ENCODE measurements around the gene CDH26. TPM values are rescaled to one million over a fixed set of nuclear protein-coding genes. Genes with fewer than 3 reads are reported as not detected.

CDH26 gene
- total and polyA plus RNA-seq, 9 of the 15 experiments (the other 6 are each of a cell fraction or from before 2014, with no cell fraction given) = 0.07 to 0.13 (median 0.10) TPM; not detected in 4

GRCh38 chr20:60022849-60023248 lies 64.6 kb downstream of the CDH26 start:
- H4K20me1 ChIP-seq (replicated peaks; ENCODE audit: control insufficient read depth, insufficient read depth, low read length) = no peaks in the 10 kb centered on the region
- H3K9ac ChIP-seq (ENCODE audit: insufficient read depth in 1 of 2, low read depth in 2 of 2, low read length in 2 of 2) = no peak overlapping the region
- no peak for ATAC-seq
- BruUV-seq (replicated peaks) = no TSS peak
- intact Hi-C loops (cut with micrococcal nuclease) (no loop called here), in situ Hi-C loops (cut with MboI) (no loop called here)
- no peaks in the 10 kb centered on the region for H3K79me2 ChIP-seq (ENCODE audit: control insufficient read depth, insufficient read depth, low read length)
- FAIRE-seq = no peak
- POLR2A ChIA-PET = no interaction called here
- H2AFZ ChIP-seq (ENCODE audit: low read depth, low read length) = no peak overlapping the region
- no peaks in the 10 kb centered on the region for H3K4me1 ChIP-seq (replicated peaks in 1 of 2; ENCODE audit: control insufficient read depth in 2 of 2, insufficient read depth in 2 of 2, low read length in 2 of 2)
- H3K9me3 ChIP-seq (replicated peaks; ENCODE audit: control insufficient read depth, insufficient read depth, low read depth, low read length) = no peaks in the 10 kb centered on the region
- CTCF ChIA-PET (ENCODE audit: low intra/inter-chr PET ratio) = no interaction called here
- H3K4me3 ChIP-seq = no peak overlapping the region
- H3K9me1 ChIP-seq (ENCODE audit: control insufficient read depth, insufficient read depth, low read length) = no peaks in the 10 kb centered on the region
- WGBS (ENCODE audit: insufficient coverage, low coverage, missing lambda C conversion rate) = 0% methylated on average over 1 of the region's 1 CpG
- H3K4me2 ChIP-seq (ENCODE audit: insufficient read depth, low read length) = no peak overlapping the region
- no peak for DNase-seq (ENCODE audit: extremely low read depth in 1 of 4, low spot score in 3 of 4)
- no peaks in the 10 kb centered on the region; a peak in 1 of 5 replicates for H3K27me3 ChIP-seq (ENCODE audit: control insufficient read depth in 2 of 2, insufficient read depth in 2 of 2, low read length in 2 of 2)
- no peaks in the 10 kb centered on the region for H3K36me3 ChIP-seq (ENCODE audit: control insufficient read depth, insufficient read depth, low read length)
- TF ChIP-seq EP300 (IDR thresholded peaks at IDR 0.05; ENCODE audit: low read length) (no peak), BDP1 (IDR thresholded peaks at IDR 0.05; ENCODE audit: insufficient read depth, insufficient read length) (no peak), POLR2G (IDR thresholded peaks at IDR 0.05; ENCODE audit: low read depth, low read length) (no peak), POU5F1 (IDR thresholded peaks at IDR 0.05; ENCODE audit: borderline replicate concordance, low read depth, low read length, partially characterized antibody) (no peak), XRCC4 (IDR thresholded peaks at IDR 0.05; ENCODE audit: extremely low read depth, insufficient read depth, insufficient read length) (no peak), THRA (IDR thresholded peaks at IDR 0.05) (no peak), ZNF121 (CRISPR knock-in tag; conservative IDR thresholded peaks at IDR 0.05) (no peak), EP400 (IDR thresholded peaks at IDR 0.05) (no peak)
- H3K27ac ChIP-seq (ENCODE audit: extremely low read depth, low read depth, low read length) = no peak overlapping the region
